Stimulated activated CD8-positive, alpha-beta memory T cell treated with anti-CD3 and anti-CD28 coated beads, Interleukin-15, amount 100 ng/mL, for 48 hours (primary cell): Measurements from ENCODE around the gene CHRNA1.

Source experiments
- DNase-seq, 2 donors: peaks; one replicate each; pipeline ENCODE4 v3.0.0-alpha.2; 2020; ENCODE audit warnings: low read depth in 2 of 2

The CHRNA1 gene

DNA sequence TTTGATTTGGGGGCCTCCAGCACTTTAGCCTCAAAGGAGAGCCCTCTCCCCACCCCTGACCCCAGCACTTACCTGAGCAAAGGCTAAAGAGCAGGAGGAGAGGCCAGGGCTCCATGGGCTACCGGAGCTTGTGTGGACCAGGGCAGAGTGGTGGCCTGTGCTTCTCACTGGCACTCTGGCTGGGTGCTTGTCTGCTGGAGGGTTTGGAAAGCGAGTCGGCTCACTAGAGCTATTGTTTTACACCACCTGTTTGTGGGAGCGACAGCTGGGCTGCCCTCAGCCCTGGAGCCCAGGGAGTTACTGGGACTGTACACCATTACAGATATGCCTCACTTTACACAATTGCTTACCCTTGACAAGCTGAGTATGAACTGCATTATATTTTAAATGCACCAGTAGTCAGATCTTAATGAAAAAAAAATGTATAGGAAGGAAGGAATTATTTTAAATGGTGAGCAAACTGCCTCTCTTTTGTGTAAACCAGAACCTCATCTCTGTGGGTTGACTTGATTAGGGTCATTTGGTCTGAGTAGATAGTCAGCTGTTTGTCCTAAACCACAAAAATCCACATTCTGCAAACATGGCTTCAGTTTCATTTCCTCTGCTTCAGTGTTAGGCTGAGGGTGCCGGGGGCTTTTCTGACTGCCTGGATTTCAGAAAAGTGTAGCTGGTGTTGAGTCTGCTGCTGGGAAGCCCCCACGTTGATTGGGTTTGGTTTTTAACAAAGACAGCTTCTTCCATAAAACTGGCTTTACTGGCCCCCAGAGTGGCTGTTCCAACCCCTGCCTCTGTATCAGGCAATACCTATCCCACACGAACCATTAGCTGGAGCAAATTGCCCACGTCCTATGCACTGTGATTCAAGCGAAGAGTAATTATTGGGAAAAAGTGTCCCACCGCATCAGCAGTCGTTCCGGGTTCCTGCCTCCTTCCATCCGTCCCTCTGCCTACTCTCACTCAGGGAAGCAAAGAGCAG, at the start of gene CHRNA1:
Gene CHRNA1 (minus strand): TSS at position 193 of the 976 bp plus-strand sequence. CDS start 78 bp downstream, at position 115.
- no peak for DNase-seq

DNA sequence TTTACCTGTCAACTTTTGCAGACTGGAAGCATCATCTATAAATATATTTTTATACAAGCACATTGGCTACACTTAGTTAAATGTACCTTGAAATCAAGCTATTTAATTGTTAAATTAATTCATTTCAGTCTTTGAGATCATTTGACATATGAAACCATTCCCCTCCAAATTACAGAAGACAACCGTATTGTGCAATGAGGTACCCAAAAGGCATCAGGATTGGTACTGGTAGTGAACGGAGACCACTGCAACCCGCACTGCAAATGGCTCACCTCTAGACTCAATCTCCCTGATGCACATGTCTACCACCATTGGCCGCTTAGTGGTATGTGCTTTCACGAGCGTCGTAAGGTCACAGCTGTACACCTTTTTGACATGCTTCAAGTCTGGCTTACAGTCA, 47.8 kb upstream of the CHRNA1 start:
- no peak for DNase-seq

DNA sequence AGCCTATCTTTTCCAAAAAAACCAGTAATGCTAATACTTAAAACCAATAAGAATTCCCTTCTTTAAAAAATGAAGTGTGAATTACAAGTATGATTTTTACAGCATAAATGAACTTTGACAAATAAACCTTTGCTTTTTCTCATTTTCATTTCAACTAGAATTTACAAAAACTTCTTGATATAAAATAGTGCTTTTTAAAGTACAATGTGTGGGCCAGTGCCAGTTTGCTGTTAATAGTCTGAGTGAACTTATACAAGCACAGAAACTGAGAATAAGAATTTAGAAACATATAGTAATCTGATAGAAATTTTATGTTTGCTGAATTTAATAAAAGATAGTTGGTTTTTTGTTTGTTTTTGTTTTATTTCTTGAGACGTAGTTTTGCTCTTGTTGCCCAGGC, 43.7 kb upstream of the CHRNA1 start:
- no peak for DNase-seq

DNA sequence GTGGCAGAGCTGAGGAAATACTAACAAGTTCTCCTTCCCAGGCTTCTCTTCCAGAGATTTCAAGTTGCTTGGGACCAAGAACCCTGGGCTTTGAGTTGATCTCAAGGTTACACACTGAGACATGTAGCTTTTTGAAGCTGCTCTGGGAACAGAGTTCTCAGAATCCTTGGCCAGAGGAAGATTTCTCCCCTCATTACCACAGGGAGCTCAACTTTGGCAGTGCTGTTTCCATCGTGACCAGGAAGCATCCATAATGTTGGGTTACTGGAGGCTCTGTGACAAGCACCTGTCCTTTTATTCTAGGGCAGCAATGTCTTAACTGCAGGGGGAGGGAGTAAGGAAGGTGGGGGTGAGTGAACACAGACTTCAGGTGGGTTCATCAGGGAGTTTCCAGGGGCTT, 41.5 kb upstream of the CHRNA1 start:
- DNase-seq, result no peak

DNA sequence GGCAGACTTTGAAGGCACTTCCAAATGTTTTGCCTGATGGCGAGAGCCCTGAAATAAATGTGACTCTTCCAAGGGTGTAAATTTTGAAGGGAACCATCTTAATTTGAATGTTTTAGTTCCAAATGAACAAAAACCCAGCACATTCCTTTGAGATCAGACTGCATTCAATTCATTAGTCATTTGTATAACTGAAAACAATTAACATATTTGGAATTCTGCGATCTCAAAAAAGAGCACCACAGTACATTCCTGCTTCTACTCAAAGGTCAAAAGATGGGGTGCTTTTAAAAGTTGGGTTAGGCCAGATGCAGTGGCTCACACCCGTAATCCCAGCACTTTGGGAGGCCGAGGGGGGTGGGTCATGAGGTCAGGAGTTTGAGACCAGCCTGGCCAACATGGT, 38.2 kb upstream of the CHRNA1 start:
- DNase-seq, result no peak

DNA sequence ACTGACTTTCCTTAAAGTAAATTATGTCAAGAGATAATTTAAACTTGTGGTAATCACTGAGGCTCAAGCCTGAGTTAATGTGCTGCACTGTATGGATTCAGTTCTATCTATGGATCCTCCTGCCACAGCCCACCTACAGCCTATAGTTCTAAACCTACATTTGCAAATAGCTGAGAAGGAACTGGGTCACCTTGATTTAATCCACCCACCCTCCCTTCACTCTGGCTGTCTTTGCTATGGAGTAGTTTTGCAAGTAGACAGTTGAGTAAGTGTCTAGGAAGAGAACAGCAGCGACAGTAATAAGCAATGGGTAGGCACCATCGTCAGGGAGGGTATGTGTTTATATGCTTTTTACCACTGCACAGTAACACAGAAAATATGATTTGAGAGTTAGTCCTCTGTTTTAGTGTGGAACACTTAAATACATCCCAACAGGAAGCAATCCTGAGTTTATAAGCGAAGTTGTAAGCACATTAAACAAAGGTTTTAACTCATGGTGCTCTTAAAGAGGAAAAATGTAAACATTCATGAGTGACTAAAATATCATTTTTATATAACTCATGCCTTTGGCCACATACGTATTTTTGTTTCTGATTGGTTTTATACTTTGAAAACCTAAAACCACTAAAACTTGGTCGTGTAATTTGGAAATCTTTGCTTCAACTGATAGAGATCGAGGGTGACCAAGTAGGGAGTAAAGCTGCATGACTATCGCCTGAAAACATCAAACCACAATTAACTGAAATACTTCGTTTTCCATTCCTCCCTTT, 36.3 kb upstream of the CHRNA1 start:
- DNase-seq, result no peak

DNA sequence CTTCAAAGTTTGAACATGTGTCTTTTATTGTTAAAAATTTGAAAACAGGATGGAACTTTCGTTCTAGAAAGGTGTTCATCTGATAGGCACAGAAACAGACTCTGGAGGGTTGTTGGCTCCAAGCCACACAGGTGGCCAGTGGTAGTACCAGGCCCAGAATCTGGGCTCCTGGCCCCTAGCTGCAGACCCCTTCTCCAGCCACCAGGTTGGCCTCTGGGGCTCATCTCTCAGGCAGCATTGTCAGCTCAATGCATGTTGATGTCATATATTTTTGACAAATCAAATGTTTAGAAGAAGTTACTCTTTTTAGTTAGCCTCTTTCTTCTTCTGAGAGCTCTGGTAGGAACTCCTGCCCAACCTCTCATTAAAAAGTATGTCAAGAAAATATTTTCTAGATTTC, 34.5 kb upstream of the CHRNA1 start:
- DNase-seq, result no peak

DNA sequence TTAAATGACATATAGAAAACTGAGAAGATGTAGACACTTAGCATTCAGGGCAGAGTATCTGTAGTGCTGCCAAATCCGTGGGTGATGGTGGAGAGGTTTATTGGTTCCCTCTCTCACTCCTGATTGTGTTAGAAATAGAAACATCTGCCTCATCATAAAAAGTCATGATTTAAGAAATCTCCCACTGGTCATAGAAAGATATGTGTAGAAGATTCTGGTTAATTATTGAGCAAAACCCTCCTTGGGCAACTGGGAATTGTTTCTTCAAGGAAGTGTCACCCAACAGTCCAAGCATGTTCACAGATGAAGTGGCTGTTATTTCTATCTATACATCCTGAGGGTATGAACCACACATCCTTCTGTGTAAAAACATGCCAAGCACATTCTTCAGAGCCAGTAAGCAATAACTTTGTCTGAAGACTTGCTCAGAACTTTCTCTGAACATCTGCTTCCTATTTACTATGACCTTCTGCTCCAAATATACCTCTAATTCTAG, 33.6 kb upstream of the CHRNA1 start:
- DNase-seq, result no peak

DNA sequence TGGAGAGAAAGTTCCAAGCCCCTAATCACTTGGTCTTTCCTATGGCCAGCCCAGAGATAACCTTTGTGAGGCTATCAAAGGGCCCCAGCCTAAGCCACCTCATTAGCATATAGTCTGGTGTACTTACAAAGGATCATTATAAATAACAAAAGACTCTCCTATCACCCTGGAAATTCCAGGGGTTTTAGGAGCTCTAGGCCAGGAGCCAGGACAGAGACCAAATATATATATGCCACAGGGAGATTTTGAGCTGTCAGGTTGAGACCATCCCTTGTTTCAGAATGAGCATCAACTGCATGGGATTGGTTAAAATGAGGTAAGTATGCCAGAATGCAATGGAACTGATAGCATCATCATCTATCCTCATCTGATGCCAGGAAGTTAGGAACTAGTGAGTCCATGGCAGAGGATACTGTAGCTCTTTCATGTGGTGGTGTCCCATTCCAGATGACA, 32.1 kb upstream of the CHRNA1 start:
- DNase-seq, result no peak

DNA sequence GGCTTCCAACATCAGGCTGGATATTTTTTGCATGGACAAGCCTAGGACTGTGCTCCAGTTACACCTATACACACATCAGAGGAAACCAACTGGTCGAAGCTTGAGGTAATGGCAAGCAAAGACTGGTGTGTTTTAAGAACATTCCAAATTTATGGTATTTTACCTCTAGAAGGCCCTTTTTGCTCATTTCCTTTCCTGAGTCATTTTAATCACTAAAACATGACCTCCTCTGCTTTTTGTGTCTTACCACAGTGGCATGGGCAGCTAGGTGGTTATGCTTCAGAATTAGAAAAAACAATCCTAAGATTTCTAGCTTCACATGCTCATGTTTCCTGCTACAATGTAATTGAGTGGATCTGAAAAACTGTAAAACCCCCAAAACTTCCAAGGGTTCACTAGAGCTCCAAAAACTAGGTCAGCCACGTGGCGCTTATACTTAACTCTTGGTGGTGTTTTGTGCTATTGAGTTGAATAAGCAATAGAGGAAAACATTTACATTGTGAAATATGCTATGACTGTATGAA, 30.6 kb upstream of the CHRNA1 start:
- no peak for DNase-seq

DNA sequence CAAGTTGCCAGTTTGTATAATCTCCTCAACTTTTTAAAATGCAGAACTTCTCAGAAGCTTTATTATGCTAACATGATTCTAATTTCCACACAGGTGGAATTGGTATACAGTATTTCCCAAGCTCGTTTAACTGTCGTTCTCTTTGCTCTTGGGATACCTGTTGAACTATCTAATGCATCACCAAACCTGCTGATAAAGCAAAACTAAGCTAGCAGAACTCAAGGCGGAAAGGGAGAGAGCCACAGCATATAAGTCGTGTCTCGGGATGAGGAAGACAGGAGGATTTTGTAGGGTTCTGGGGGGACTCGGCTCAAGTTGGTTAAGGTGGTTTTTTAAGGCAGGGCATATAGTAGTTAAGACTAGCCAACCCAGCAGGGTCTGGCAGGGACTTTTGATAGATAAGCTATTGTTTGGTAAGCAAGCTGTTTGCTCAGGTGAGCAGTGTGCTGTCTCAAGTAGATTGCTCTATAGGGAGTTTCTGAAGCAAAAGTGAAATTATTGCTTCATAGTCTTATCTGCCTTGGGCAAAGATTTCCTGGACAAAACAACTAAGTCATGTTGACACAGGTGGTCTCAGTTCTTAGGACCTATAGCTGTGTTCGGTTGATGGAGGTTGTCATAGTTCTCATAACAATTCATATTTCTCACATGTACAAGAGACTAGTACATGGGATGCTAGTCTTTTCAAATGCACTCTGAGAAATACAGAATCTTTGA, 28.2 kb upstream of the CHRNA1 start:
- DNase-seq, result no peak

DNA sequence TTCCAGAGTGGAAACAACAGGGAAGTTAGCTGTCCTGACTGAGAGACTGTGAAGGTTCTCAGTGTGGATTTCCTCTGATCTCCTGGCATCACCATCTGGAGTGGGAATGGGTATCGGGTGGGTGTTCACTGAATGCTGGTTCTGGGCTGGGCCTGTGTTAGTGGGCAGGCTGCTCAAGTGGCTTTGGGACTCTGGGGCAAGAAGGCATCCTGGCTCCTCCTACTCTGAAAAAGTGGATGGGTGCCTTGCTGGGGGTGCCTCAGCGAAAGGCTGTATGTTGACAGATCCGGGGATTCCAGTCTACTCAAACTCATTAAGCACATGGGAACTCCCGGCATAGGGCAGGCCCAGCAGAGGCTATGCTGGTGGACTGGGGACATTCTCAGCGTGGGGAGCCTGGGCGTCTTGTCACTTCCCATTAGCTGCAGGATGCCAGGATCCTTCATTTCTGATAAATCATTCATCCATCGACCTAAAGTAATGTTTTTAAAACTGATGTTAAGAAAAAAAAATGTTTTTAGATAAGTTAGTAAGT, 27.5 kb upstream of the CHRNA1 start:
- no peak for DNase-seq

DNA sequence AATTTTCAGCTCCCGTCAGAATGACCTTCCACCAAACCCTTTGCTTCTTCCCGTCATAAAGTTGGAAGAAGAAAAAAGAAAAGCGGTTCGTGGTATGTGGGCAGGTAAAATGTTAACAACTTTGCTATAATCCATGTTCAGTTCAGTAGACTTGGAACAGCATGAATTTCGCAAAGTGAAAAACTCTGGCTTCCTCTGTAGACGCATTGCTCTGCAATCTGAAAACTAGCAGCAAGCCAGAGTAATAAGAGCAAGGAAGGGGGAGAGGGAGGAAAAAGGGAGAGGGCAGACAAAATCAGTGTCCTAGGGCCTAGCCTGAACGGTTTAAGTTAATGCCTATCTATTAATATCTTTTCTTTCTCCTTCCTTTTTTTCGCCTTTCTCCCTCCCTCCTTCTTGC, 26.7 kb upstream of the CHRNA1 start:
- no peak for DNase-seq

DNA sequence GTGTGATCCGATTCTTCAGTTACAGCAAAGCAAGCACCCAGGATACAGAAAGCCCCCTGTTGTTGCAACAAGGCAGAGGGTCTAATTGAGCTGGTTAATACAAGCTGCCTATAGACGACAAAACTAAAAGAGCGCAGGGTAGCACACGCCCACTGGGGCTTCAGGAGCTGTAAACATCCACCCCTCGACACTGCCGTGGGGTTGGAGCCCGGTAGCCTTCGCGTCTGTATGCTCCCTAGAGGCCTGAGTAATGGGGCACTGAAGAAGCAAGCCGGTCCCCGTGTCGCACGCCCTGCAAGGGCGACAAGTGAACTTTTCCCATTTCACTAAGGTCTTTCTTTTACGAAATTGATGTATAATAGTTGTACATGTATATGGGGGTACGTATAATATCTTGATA, 24.7 kb upstream of the CHRNA1 start:
- no peak for DNase-seq

DNA sequence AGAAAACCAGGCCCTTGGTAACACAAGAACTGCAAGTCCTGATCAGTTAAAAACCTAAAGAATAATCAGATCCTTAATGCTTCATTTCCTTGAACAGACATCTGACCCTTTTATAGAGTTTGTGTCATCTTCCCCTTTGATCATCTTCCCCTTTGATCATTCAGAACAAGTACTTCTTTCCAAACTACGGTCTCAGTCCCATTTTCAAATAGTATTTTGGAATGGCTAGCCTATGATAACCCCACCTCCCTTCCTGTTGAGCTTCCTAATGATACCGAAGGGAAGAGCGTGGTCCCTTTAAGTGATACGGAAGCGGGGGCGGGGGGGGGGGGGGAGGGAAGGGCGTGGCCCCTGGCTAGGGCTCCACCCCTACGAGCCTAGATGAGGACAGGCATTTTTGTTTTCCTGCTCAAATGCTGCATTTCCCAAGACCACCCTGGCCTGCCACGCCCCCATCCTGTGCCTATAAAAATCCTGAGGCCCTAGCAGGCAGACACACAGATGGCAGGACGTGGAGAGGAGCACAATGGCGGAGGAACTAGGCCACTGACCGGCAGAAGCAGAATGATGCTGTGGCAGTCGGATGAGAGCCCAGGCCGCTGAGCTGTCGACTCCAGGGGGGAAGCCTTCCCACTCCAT, 24.1 kb upstream of the CHRNA1 start:
- DNase-seq, result no peak

DNA sequence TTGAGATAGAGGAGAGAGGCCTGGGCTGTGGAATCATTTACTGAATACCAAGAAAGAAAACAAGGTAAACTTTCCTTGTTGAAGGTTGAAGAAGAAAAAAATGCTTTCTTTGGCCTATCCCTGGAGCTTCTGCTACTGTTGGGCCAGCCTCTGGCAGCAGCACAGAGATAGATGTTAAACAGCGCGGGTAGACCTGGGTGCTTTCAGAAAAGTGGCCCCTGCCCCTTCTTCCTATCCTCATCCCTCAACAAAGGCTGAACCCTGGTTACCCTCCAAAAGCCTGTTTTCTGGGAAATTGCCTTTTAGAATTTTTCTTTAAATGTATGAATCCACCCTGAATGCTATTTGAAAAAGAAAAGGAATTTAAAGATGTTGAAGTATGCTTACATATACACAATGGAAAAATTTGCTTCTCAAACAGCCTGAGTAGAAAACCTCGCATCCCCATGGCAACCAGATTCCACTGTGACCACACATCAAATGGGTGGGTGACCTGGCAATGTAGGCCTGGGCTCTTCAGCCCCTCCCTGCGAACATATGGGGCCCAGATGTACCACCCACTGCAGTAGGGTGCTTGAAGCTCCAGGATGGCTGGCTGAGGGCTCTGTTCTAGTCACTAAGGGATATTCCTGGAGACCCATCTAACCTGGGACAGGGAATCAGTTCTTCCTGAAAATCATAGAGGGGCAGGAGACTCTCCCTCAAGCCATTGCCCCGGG, 23.4 kb upstream of the CHRNA1 start:
- peak in 1 of 2 donors; percentile 60 for DNase-seq

DNA sequence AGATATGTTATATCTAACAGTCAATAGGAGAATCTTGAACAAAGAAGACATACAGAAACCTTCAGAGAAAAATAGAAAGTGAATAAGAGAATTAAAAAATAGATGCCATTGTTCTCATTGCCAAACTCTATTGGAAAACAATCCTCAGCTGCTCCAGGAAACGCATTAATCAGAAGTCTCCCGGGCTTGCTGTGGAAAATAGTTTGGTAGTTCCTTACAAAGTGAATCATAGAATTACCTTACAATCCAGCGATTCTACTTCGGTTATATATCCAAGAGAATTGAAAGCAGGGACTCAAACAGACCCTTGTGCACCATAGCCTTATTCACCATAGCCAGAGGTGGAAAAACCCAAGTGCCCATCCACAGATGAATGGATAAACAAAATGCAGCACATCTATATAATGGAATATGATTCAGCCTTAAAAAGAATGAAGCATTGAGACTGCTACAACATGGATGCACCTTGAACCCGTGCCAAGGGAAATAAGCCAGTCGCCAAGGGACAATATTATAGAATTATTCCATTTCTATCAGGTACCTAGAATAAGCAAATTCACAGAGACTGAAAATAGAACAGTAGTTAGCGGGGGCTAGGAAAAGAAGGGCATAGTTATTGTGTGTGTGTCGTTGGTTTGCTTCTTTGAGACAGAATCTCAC, 21.9 kb upstream of the CHRNA1 start:
- no peak for DNase-seq

DNA sequence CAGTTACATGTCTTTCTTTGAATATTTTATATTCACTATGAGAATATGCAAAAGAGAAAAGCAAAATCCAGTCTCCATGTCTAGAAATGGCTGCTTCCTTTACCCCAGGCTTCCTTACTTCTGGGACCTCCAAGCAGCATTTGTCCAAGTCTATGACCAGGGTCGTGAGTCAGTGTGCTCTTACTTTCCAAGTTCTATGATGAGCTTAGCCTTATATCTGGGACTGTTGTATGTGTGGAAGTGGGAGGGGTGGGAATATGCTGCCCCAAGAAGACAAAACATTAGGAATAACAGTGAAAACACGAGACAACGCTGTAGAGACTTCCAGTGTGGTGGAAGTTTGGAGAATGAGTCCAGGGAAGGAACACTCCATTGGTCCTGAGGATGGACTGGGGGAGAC, 21.2 kb upstream of the CHRNA1 start:
- no peak for DNase-seq

DNA sequence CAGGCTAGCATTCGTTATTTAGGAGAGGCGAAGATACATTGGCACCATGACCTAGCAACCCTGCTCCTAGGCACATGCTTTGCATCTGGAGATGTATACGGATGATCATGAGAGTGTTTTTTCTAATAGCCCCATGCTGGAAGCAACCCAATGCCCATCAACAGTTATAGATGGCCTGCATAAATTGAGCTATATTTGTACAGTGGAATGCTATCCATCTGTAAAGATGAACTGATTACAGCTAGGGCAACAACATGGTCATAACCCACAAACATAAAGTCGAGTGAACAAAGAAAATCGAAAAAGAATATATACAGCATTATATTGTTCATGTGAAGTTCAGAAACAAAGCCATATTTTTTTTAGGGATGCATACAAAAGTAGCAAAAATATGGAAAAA, 20.6 kb upstream of the CHRNA1 start:
- DNase-seq, result no peak

DNA sequence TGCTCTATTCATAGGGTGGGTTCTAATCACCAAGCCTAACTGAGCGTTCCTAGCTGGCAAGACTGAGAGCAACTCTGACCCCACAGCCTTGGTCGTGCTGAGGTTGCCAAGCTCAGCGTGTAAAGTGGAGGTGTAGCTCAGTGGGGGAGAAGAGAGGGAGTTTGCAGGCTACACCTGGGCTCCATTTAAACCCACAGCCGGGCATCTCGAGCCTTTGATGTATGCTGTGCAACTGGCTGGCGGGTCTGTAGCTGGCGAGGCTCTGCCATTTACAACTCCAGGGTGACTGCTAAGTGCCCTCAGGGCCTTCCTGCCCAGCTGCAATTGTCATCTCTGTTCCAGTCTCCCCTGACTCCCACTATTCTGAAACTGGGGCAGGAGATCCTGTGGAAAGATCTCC, 20.0 kb upstream of the CHRNA1 start:
- DNase-seq, result no peak
